Dermis blood vessel endothelial cell (primary cell): Measurements from ENCODE around the gene HIPK2. TPM values are rescaled to one million over a fixed set of nuclear protein-coding genes. Genes with fewer than 3 reads are reported as not detected.

ENCODE experiments used
- DNase-seq: peaks from one replicate; pipeline ENCODE4 v3.0.0; 2010
- total RNA-seq: library from RNA; depleted of rRNA; stranded (reverse); fragments of >200 nt; gene quantifications from 2 replicates; pipeline ENCODE4 v1.2.3, GENCODE V29; 2014

The HIPK2 gene
- 11.6 and 26.7 TPM in 2 replicates for total RNA-seq

- DNase-seq: peak; percentile 76
These were observed at the start of gene HIPK2 for GRCh38 chr7:139777948-139778841. Gene HIPK2 (minus strand): TSS chr7:139777998. CDS start chr7:139777623, 375 bp downstream.

- DNase-seq: no peak
These were observed 49.2 kb upstream of the HIPK2 start for GRCh38 chr7:139827042-139827441.

- peak; percentile 28 for DNase-seq
These were observed 48.0 kb upstream of the HIPK2 start for GRCh38 chr7:139825666-139826290.

GRCh38 chr7:139823959-139824521 lies 46.2 kb upstream of the HIPK2 start:
- no peak for DNase-seq

GRCh38 chr7:139822855-139823254 lies 45.1 kb upstream of the HIPK2 start:
- no peak for DNase-seq

GRCh38 chr7:139821349-139822105 lies 43.7 kb upstream of the HIPK2 start:
- DNase-seq: no peak

- DNase-seq: no peak
These were observed 42.3 kb upstream of the HIPK2 start for GRCh38 chr7:139820089-139820488.

- DNase-seq: no peak
These were observed 39.5 kb upstream of the HIPK2 start for GRCh38 chr7:139817249-139817648.

GRCh38 chr7:139813689-139814088 lies 35.9 kb upstream of the HIPK2 start:
- no peak for DNase-seq

GRCh38 chr7:139813151-139813550 lies 35.4 kb upstream of the HIPK2 start:
- peak; percentile 29 for DNase-seq

GRCh38 chr7:139811066-139811465 lies 33.3 kb upstream of the HIPK2 start:
- peak; percentile 37 for DNase-seq

GRCh38 chr7:139808846-139809442 lies 31.1 kb upstream of the HIPK2 start:
- DNase-seq: no peak

- DNase-seq: no peak
These were observed 30.6 kb upstream of the HIPK2 start for GRCh38 chr7:139808427-139808826.

- DNase-seq: no peak
These were observed 29.2 kb upstream of the HIPK2 start for GRCh38 chr7:139807009-139807408.

GRCh38 chr7:139804571-139804970 lies 26.8 kb upstream of the HIPK2 start:
- no peak for DNase-seq

- peak; percentile 64 for DNase-seq
These were observed 21.8 kb upstream of the HIPK2 start for GRCh38 chr7:139799586-139799985.

GRCh38 chr7:139798892-139799291 lies 21.1 kb upstream of the HIPK2 start:
- no peak for DNase-seq

GRCh38 chr7:139798221-139798620 lies 20.4 kb upstream of the HIPK2 start:
- no peak for DNase-seq

- DNase-seq: no peak
These were observed 19.8 kb upstream of the HIPK2 start for GRCh38 chr7:139797607-139798006.

GRCh38 chr7:139791316-139791715 lies 13.5 kb upstream of the HIPK2 start:
- DNase-seq: no peak

- no peak for DNase-seq
These were observed 6.8 kb upstream of the HIPK2 start for GRCh38 chr7:139784648-139785047.

GRCh38 chr7:139783647-139784385 lies 6.0 kb upstream of the HIPK2 start:
- DNase-seq: no peak
